Right hindlimb (tissue), 1 donor: ENCODE measurements around the gene MPC2.
"Not testable (repeated sequence)": the region's sequence is repeated elsewhere in the genome, so short reads cannot be mapped to it uniquely, and the experiment has no call there.

Experiments used
- DNase-seq: peaks from one replicate; pipeline ENCODE4 v3.0.0-alpha.2; 2018

Gene MPC2

GRCh38 chr1:167934426-167935215, 2.3 kb downstream of the MPC2 start:
- no peak for DNase-seq

GRCh38 chr1:167933788-167934187, 3.1 kb downstream of the MPC2 start:
- DNase-seq, result no peak

- no peak for DNase-seq
Measured at GRCh38 chr1:167929725-167930124, 7.1 kb downstream of the MPC2 start.

- DNase-seq, result not testable (repeated sequence)
Measured at GRCh38 chr1:167928919-167929318, 8.0 kb downstream of the MPC2 start.

GRCh38 chr1:167928457-167928852, 8.4 kb downstream of the MPC2 start:
- no peak for DNase-seq

- no peak for DNase-seq
Measured at GRCh38 chr1:167927046-167927754, 9.7 kb downstream of the MPC2 start.

GRCh38 chr1:167926486-167926997, 10.3 kb downstream of the MPC2 start:
- DNase-seq, result no peak

- DNase-seq, result no peak
Measured at GRCh38 chr1:167924543-167925231, 12.2 kb downstream of the MPC2 start.

- no peak for DNase-seq
Measured at GRCh38 chr1:167924102-167924501, 12.8 kb downstream of the MPC2 start.

GRCh38 chr1:167923324-167924056, 13.4 kb downstream of the MPC2 start:
- DNase-seq, result no peak

GRCh38 chr1:167922611-167923074, 14.2 kb downstream of the MPC2 start:
- DNase-seq, result no peak

GRCh38 chr1:167922023-167922422, 14.8 kb downstream of the MPC2 start:
- DNase-seq, result no peak

GRCh38 chr1:167916766-167917511, 19.9 kb downstream of the MPC2 start:
- DNase-seq, result no peak

- no peak for DNase-seq
Measured at GRCh38 chr1:167915569-167915968, 21.3 kb downstream of the MPC2 start.

GRCh38 chr1:167913895-167914496, 22.9 kb downstream of the MPC2 start, which contains the start of gene ADCY10:
ADCY10 (minus strand) TSS chr1:167914134; CDS start chr1:167905140, 8,994 bp downstream.
- DNase-seq, result no peak

GRCh38 chr1:167912294-167912693, 24.6 kb downstream of the MPC2 start:
- no peak for DNase-seq

- DNase-seq, result no peak
Measured at GRCh38 chr1:167911413-167911812, 25.5 kb downstream of the MPC2 start.

- no peak for DNase-seq
Measured at GRCh38 chr1:167910530-167910929, 26.3 kb downstream of the MPC2 start.

- no peak for DNase-seq
Measured at GRCh38 chr1:167909691-167910180, 27.1 kb downstream of the MPC2 start.

- no peak for DNase-seq
Measured at GRCh38 chr1:167905671-167906070, 31.2 kb downstream of the MPC2 start.

- DNase-seq, result no peak
Measured at GRCh38 chr1:167905182-167905581, 31.7 kb downstream of the MPC2 start.
